Lower leg skin (tissue), 4 donors: Measurements from ENCODE around the gene GRID2. TPM values are rescaled to one million over a fixed set of nuclear protein-coding genes. Genes with fewer than 3 reads are reported as not detected.

Experiments used
- DNase-seq, 2 donors: peaks; one replicate each; pipeline ENCODE4 v3.0.0-alpha.2; 2019; ENCODE audit warnings: low spot score in 2 of 2
- H3K4me3 ChIP-seq: fragments of 200-600 bp; sonication (generic); 2 replicates; pipeline ENCODE4 v1.5.1; 2017; ENCODE audit warnings: mild to moderate bottlenecking, low read depth; ENCODE audit not compliant: poor library complexity, severe bottlenecking
- POLR2A ChIP-seq, 2 donors: fragments of 450-650 bp; IDR thresholded peaks; one replicate each; pipeline ENCODE4 v1.6.1; 2016 to 2017; ENCODE audit warnings: antibody characterized with exemption in 2 of 2, mild to moderate bottlenecking in 1 of 2, moderate library complexity in 1 of 2
- WGBS, 2 donors: methylation state at CpG; one replicate each; pipeline ENCODE4 v1.1.5; 2018; 5-methylcytosine and 5-hydroxymethylcytosine counted together
- intact Hi-C: fragments of 100-400 bp; cut with DNase I; formaldehyde crosslinking; loops from one replicate; pipeline ENCODE4 v1.15.0; 2023; ENCODE audit warnings: low total_unique reads
- total RNA-seq, 4 donors: library from RNA; depleted of rRNA; stranded (reverse); fragments of >200 nt; gene quantifications; one replicate each; pipeline ENCODE4 v1.1.0, GENCODE V29; 2016
- TF ChIP-seq, protein P1 (sequence below), 3 donors: fragments of 450-650 bp; IDR thresholded peaks; one replicate each; pipeline ENCODE4 v1.5.1; 2016; ENCODE audit warnings: antibody characterized with exemption in 3 of 3, mild to moderate bottlenecking in 3 of 3, moderate library complexity in 2 of 3

GRID2 gene
- total RNA-seq, 4 donors from 2014 or later = not detected

- 54 to 55% methylated on average over 4 of the region's 4 CpGs for WGBS, 2 donors
- intact Hi-C loops = no loop called here
- TF ChIP-seq, protein P1, sequence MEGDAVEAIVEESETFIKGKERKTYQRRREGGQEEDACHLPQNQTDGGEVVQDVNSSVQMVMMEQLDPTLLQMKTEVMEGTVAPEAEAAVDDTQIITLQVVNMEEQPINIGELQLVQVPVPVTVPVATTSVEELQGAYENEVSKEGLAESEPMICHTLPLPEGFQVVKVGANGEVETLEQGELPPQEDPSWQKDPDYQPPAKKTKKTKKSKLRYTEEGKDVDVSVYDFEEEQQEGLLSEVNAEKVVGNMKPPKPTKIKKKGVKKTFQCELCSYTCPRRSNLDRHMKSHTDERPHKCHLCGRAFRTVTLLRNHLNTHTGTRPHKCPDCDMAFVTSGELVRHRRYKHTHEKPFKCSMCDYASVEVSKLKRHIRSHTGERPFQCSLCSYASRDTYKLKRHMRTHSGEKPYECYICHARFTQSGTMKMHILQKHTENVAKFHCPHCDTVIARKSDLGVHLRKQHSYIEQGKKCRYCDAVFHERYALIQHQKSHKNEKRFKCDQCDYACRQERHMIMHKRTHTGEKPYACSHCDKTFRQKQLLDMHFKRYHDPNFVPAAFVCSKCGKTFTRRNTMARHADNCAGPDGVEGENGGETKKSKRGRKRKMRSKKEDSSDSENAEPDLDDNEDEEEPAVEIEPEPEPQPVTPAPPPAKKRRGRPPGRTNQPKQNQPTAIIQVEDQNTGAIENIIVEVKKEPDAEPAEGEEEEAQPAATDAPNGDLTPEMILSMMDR (IDR thresholded peaks at IDR 0.05) = no peak
- no peak for TF ChIP-seq POLR2A (IDR thresholded peaks at IDR 0.05)
- DNase-seq = no peak
- H3K4me3 ChIP-seq = no peak overlapping the region
Measured at GRCh38 chr4:92992758-92993157, 689.0 kb downstream of the GRID2 start.

GRCh38 chr4:92994727-92995126 lies 691.0 kb downstream of the GRID2 start:
- TF ChIP-seq POLR2A (IDR thresholded peaks at IDR 0.05) = no peak
- TF ChIP-seq, protein P1 (IDR thresholded peaks at IDR 0.05) = no peak
- intact Hi-C loops = no loop called here
- DNase-seq = no peak
- 82 to 87% methylated on average over 2 of the region's 2 CpGs for WGBS, 2 donors
- H3K4me3 ChIP-seq = no peak overlapping the region

DNA sequence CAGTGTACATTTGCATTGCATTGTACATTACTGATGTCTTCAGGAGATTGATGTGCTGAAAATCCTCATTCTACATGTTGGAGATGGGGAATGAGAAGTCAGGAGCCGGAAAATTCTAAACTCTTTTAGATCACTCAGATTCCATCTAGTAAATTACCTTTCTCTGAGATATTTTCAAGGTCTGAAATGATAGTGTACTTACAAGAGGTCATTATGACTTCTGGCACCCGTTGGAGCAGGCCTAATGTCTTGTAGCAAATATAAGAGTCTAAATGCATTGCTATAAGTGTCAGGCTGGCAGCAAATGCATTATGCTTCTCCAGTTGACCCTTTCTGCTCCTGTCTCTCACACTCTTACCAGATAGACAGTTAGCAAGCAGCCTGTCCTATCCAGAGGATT lies 692.8 kb downstream of the GRID2 start:
- intact Hi-C loops = no loop called here
- TF ChIP-seq, protein P1 (IDR thresholded peaks at IDR 0.05) = no peak
- TF ChIP-seq POLR2A (IDR thresholded peaks at IDR 0.05) = no peak
- 82 to 85% methylated on average over 2 of the region's 2 CpGs for WGBS, 2 donors

GRCh38 chr4:93000910-93001309 lies 697.1 kb downstream of the GRID2 start:
- TF ChIP-seq, protein P1 (IDR thresholded peaks at IDR 0.05) = no peak
- no peak for TF ChIP-seq POLR2A (IDR thresholded peaks at IDR 0.05)
- intact Hi-C loops = no loop called here
- DNase-seq = no peak
- H3K4me3 ChIP-seq = no peak overlapping the region

More for the DNA sequence above, 692.8 kb downstream of the GRID2 start:
- no peak overlapping the region for H3K4me3 ChIP-seq
- DNase-seq = no peak

GRCh38 chr4:93002240-93002639 lies 698.5 kb downstream of the GRID2 start:
- intact Hi-C loops = no loop called here
- 72 to 77% methylated on average over 4 of the region's 4 CpGs for WGBS, 2 donors
- TF ChIP-seq POLR2A (IDR thresholded peaks at IDR 0.05) = no peak
- TF ChIP-seq, protein P1 (IDR thresholded peaks at IDR 0.05) = no peak
- no peak for DNase-seq
- no peak overlapping the region for H3K4me3 ChIP-seq

DNA sequence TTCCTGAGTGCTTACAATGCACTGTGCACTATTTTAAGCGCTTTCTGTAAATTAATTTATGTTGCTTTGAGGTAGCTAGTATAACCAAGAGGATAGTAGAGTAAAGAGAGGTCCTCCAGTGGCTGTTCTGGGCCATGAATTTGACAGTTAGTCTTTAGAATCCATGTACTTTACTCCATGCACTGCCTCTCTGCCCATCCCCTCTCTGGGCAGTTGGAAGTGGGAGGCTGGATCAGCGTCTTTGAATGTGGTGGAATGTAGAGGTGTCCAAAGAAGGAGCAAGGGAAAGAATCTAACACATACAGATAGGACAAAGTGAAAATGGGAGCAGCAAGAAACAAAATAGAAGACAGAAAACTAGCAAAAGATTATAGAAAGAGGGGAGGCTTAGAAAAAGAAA lies 712.6 kb downstream of the GRID2 start:
- DNase-seq = no peak
- WGBS, 2 donors = 91 to 94% methylated on average over 2 of the region's 2 CpGs
- TF ChIP-seq POLR2A (IDR thresholded peaks at IDR 0.05) = no peak
- TF ChIP-seq, protein P1 (IDR thresholded peaks at IDR 0.05) = no peak
- H3K4me3 ChIP-seq = no peak overlapping the region
- intact Hi-C loops = no loop called here
